IPS-NIHi11 (cell line): ENCODE measurements around the gene RXFP1.

Experiments used
- DNase-seq: peaks from one replicate; pipeline ENCODE4 v3.0.0; 2012; ENCODE audit warnings: mixed read lengths, low spot score

The RXFP1 gene

GRCh38 chr4:158543191-158543590 is 21.5 kb downstream of the RXFP1 start:
- no peak for DNase-seq

GRCh38 chr4:158544141-158544540 is 22.5 kb downstream of the RXFP1 start:
- no peak for DNase-seq

- no peak for DNase-seq
Observed at GRCh38 chr4:158553364-158553763, 31.7 kb downstream of the RXFP1 start.

- no peak for DNase-seq
Observed at GRCh38 chr4:158560284-158560683, 38.6 kb downstream of the RXFP1 start.

- no peak for DNase-seq
Observed at GRCh38 chr4:158566860-158567259, 45.2 kb downstream of the RXFP1 start.

- DNase-seq: peak; percentile 45
Observed at GRCh38 chr4:158571736-158572135, 50.1 kb downstream of the RXFP1 start.

- DNase-seq: no peak
Observed at GRCh38 chr4:158572608-158573007, 50.9 kb downstream of the RXFP1 start.

- peak; percentile 18 for DNase-seq
Observed at GRCh38 chr4:158578476-158578875, 56.8 kb downstream of the RXFP1 start.

- peak; percentile 31 for DNase-seq
Observed at GRCh38 chr4:158580064-158580463, 58.4 kb downstream of the RXFP1 start.

GRCh38 chr4:158581161-158581560 is 59.5 kb downstream of the RXFP1 start:
- DNase-seq: no peak

GRCh38 chr4:158586881-158587280 is 65.2 kb downstream of the RXFP1 start:
- DNase-seq: no peak

GRCh38 chr4:158588285-158588684 is 66.6 kb downstream of the RXFP1 start:
- no peak for DNase-seq

GRCh38 chr4:158588777-158589176 is 67.1 kb downstream of the RXFP1 start:
- peak; percentile 17 for DNase-seq

- DNase-seq: no peak
Observed at GRCh38 chr4:158590306-158590705, 68.6 kb downstream of the RXFP1 start.

- DNase-seq: no peak
Observed at GRCh38 chr4:158590824-158591223, 69.1 kb downstream of the RXFP1 start.

GRCh38 chr4:158597879-158598596 is 76.4 kb downstream of the RXFP1 start:
- no peak for DNase-seq

- DNase-seq: no peak
Observed at GRCh38 chr4:158599150-158599549, 77.5 kb downstream of the RXFP1 start.

GRCh38 chr4:158599765-158600498 is 78.2 kb downstream of the RXFP1 start:
- DNase-seq: no peak

GRCh38 chr4:158604369-158604768 is 82.7 kb downstream of the RXFP1 start:
- no peak for DNase-seq

GRCh38 chr4:158605393-158605792 is 83.7 kb downstream of the RXFP1 start:
- no peak for DNase-seq

GRCh38 chr4:158606969-158607368 is 85.3 kb downstream of the RXFP1 start:
- no peak for DNase-seq

- no peak for DNase-seq
Observed at GRCh38 chr4:158609116-158609515, 87.4 kb downstream of the RXFP1 start.

- DNase-seq: no peak
Observed at GRCh38 chr4:158610790-158611189, 89.1 kb downstream of the RXFP1 start.

- DNase-seq: no peak
Observed at GRCh38 chr4:158613046-158613445, 91.4 kb downstream of the RXFP1 start.
